H9 (cell line): ENCODE measurements around the gene ATG2A. TPM values are rescaled to one million over a fixed set of nuclear protein-coding genes. Genes with fewer than 3 reads are reported as not detected.

ENCODE experiments used
- DNase-seq: peaks from one replicate; pipeline ENCODE4 v3.0.0-alpha.2; 2017
- H2AFZ ChIP-seq: one replicate; pipeline ENCODE4 v1.6.1; 2013; ENCODE audit warnings: mild to moderate bottlenecking, low read length, control low read depth, moderate library complexity
- H2AK5ac ChIP-seq: 2 replicates; pipeline ENCODE4 v1.6.1; 2013; ENCODE audit warnings: low read length, control low read depth, mixed read lengths; ENCODE audit not compliant: insufficient read length
- H2BK120ac ChIP-seq: one replicate; pipeline ENCODE4 v1.6.1; 2013; ENCODE audit warnings: low read depth, mild to moderate bottlenecking, low read length, control low read depth, inconsistent platforms; ENCODE audit not compliant: poor library complexity, severe bottlenecking
- H2BK12ac ChIP-seq: 2 replicates; pipeline ENCODE4 v1.6.1; 2013; ENCODE audit warnings: low read length, control low read depth, mixed read lengths, low read depth; ENCODE audit not compliant: insufficient read length
- H2BK15ac ChIP-seq: 2 replicates; pipeline ENCODE4 v1.6.1; 2013; ENCODE audit warnings: low read depth, low read length, control low read depth
- H2BK20ac ChIP-seq: one replicate; pipeline ENCODE4 v1.6.1; 2013; ENCODE audit warnings: low read depth, mild to moderate bottlenecking, low read length, control low read depth, inconsistent platforms; ENCODE audit not compliant: poor library complexity, severe bottlenecking
- H2BK5ac ChIP-seq: 2 replicates; pipeline ENCODE4 v1.6.1; 2013; ENCODE audit warnings: low read length, control low read depth, mixed read lengths; ENCODE audit not compliant: insufficient read length
- H3K14ac ChIP-seq: 2 replicates; pipeline ENCODE4 v1.6.1; 2013; ENCODE audit warnings: low read length, control low read depth; ENCODE audit not compliant: insufficient read depth
- H3K18ac ChIP-seq: 2 replicates; pipeline ENCODE4 v1.6.1; 2013; ENCODE audit warnings: low read depth, mild to moderate bottlenecking, mixed read lengths, low read length, control low read depth; ENCODE audit not compliant: insufficient read length
- H3K23ac ChIP-seq: 2 replicates; pipeline ENCODE4 v1.6.1; 2013; ENCODE audit warnings: low read length, control low read depth, mixed read lengths, low read depth; ENCODE audit not compliant: insufficient read length
- H3K23me2 ChIP-seq: 2 replicates; pipeline ENCODE4 v1.6.1; 2013; ENCODE audit warnings: low read depth, mild to moderate bottlenecking, mixed read lengths, low read length, control low read depth; ENCODE audit not compliant: insufficient read length, poor library complexity, severe bottlenecking
- H3K27ac ChIP-seq: 2 replicates; pipeline ENCODE4 v1.5.1; 2013; ENCODE audit warnings: low read length, control low read depth, mixed read lengths, low read depth; ENCODE audit not compliant: insufficient read length
- H3K27me3 ChIP-seq: 2 replicates; pipeline ENCODE4 v1.6.1; 2013; ENCODE audit warnings: low read length, control low read depth, inconsistent platforms; ENCODE audit not compliant: insufficient read depth
- H3K4ac ChIP-seq: 2 replicates; pipeline ENCODE4 v1.6.1; 2013; ENCODE audit warnings: low read depth, mild to moderate bottlenecking, control low read depth, inconsistent platforms, low read length, moderate library complexity
- H3K4me1 ChIP-seq: 2 replicates; pipeline ENCODE4 v1.6.1; 2013; ENCODE audit warnings: low read length, control low read depth, inconsistent platforms; ENCODE audit not compliant: insufficient read depth
- H3K4me2 ChIP-seq: 2 replicates; pipeline ENCODE4 v1.6.1; 2013; ENCODE audit warnings: low read length, control low read depth, mixed read lengths; ENCODE audit not compliant: insufficient read length, insufficient read depth
- H3K56ac ChIP-seq: 2 replicates; pipeline ENCODE4 v1.6.1; 2013; ENCODE audit warnings: low read depth, mild to moderate bottlenecking, mixed read lengths, low read length, control low read depth; ENCODE audit not compliant: insufficient read length
- H3K79me1 ChIP-seq: 2 replicates; pipeline ENCODE4 v1.6.1; 2013; ENCODE audit warnings: low read depth, mild to moderate bottlenecking, moderate library complexity, low read length, control low read depth, inconsistent platforms; ENCODE audit not compliant: insufficient read depth, poor library complexity, severe bottlenecking
- H3K79me2 ChIP-seq: 2 replicates; pipeline ENCODE4 v1.6.1; 2013; ENCODE audit warnings: low read length, control low read depth, inconsistent platforms; ENCODE audit not compliant: insufficient read depth
- H3K9ac ChIP-seq: 2 replicates; pipeline ENCODE4 v1.6.1; 2013; ENCODE audit warnings: low read length, control low read depth, mixed read lengths; ENCODE audit not compliant: insufficient read length; ENCODE audit errors: extremely low read depth
- H3K9me3 ChIP-seq: one replicate; pipeline ENCODE4 v1.6.1; 2013; ENCODE audit warnings: low read depth, low read length, inconsistent platforms; ENCODE audit not compliant: control insufficient read depth
- H3T11ph ChIP-seq: one replicate; pipeline ENCODE4 v1.6.1; 2013; ENCODE audit warnings: mild to moderate bottlenecking, low read length, control low read depth, inconsistent platforms
- H4K20me1 ChIP-seq: one replicate; pipeline ENCODE4 v1.6.1; 2013; ENCODE audit not compliant: control insufficient read depth, insufficient read length, insufficient read depth
- H4K5ac ChIP-seq: 2 replicates; pipeline ENCODE4 v1.6.1; 2013; ENCODE audit warnings: low read depth, mild to moderate bottlenecking, mixed read lengths, low read length, control low read depth; ENCODE audit not compliant: insufficient read length
- H4K8ac ChIP-seq: replicated peaks from 2 replicates; pipeline ENCODE4 v1.6.1; 2013; ENCODE audit warnings: low read length, control low read depth, mixed read lengths, low read depth; ENCODE audit not compliant: insufficient read length
- H4K91ac ChIP-seq: 2 replicates; pipeline ENCODE4 v1.6.1; 2013; ENCODE audit warnings: low read depth, mild to moderate bottlenecking, moderate library complexity, mixed read lengths, low read length, control low read depth; ENCODE audit not compliant: insufficient read length
- H3K27ac Mint-ChIP-seq, 3 experiments: 2 replicates in 2 of 3; 3 replicates in 1 of 3; pipeline ENCODE4 v1.8.0; 2020 to 2021; ENCODE audit warnings: mixed read lengths in 3 of 3, mild to moderate bottlenecking in 1 of 3, moderate library complexity in 1 of 3
- H3K27me3 Mint-ChIP-seq: 2 replicates; pipeline ENCODE4 v1.8.0; 2021; ENCODE audit warnings: low read depth, mild to moderate bottlenecking, moderate library complexity, mixed read lengths
- H3K36me3 Mint-ChIP-seq, 3 experiments: 2 replicates in 2 of 3; 3 replicates in 1 of 3; pipeline ENCODE4 v1.8.0; 2020 to 2021; ENCODE audit warnings: low read depth in 3 of 3, mixed read lengths in 3 of 3; ENCODE audit not compliant: insufficient read depth in 1 of 3
- H3K4me1 Mint-ChIP-seq, 2 experiments: 2 replicates each; pipeline ENCODE4 v1.8.0; 2020; ENCODE audit warnings: mixed read lengths in 2 of 2
- H3K4me3 Mint-ChIP-seq, 2 experiments: 2 replicates in 1 of 2; 3 replicates in 1 of 2; pipeline ENCODE4 v1.8.0; 2020 to 2021; ENCODE audit warnings: mild to moderate bottlenecking in 2 of 2, mixed read lengths in 2 of 2, moderate library complexity in 1 of 2
- H3K9me3 Mint-ChIP-seq, 2 experiments: 2 replicates in 1 of 2; 3 replicates in 1 of 2; pipeline ENCODE4 v1.8.0; 2020; ENCODE audit warnings: mild to moderate bottlenecking in 2 of 2, mixed read lengths in 2 of 2, moderate library complexity in 1 of 2
- CTCF ChIP-seq: fragments of 200-600 bp; sonication (generic); conservative IDR thresholded peaks from 3 replicates; pipeline ENCODE4 v1.8.0; 2021; ENCODE audit warnings: antibody characterized with exemption, mild to moderate bottlenecking
- WGBS: extraction: QIAGEN DNeasy Blood & Tissue Kit; methylation state at CpG from one replicate; pipeline ENCODE4 v1.1.7; 2013; ENCODE audit warnings: missing lambda C conversion rate, low lambda C conversion rate, mixed read lengths; ENCODE audit not compliant: insufficient read length; ENCODE audit errors: extremely low coverage; 5-methylcytosine and 5-hydroxymethylcytosine counted together
- total RNA-seq: library from RNA; stranded (reverse); gene quantifications from 2 replicates; pipeline ENCODE4 v1.2.1, GENCODE V29; 2021

ATG2A gene
- total RNA-seq, 1 experiment from 2014 or later, result 21.3 TPM

GRCh38 chr11:64898076-64898445 is 18.9 kb downstream of the ATG2A start:
- Histone ChIP-seq H3K23me2 (no peaks in the 10 kb centered on the region), H3K9ac (no peak overlapping the region), H2AFZ (no peak overlapping the region), H2BK5ac (no peak overlapping the region), H3K27ac (no peak overlapping the region), H3T11ph (no peak overlapping the region), H4K8ac (no peak overlapping the region), H3K18ac (no peak overlapping the region), H3K79me2 (no peaks in the 10 kb centered on the region), H3K9me3 (no peaks in the 10 kb centered on the region), H3K14ac (no peak overlapping the region), H2AK5ac (no peak overlapping the region), H3K4me1 (no peaks in the 10 kb centered on the region), H4K5ac (no peak overlapping the region), H3K4me2 (no peak overlapping the region), H3K56ac (no peak overlapping the region), H3K79me1 (no peaks in the 10 kb centered on the region), H3K27me3 (no peaks in the 10 kb centered on the region), H3K4ac (no peak overlapping the region), H2BK12ac (no peak overlapping the region), H3K23ac (no peak overlapping the region), H2BK120ac (no peak overlapping the region), H4K20me1 (peaks cover 4% of the 10 kb centered on the region), H2BK15ac (no peak overlapping the region), H2BK20ac (no peak overlapping the region), H4K91ac (no peak overlapping the region)
- Mint-ChIP-seq H3K4me1 (peaks cover 0 to 3% of the 10 kb centered on the region in 2 experiments; a peak in 1 of 4 replicates), H3K27ac (no peak overlapping the region; a peak in 1 of 7 replicates), H3K36me3 (peaks cover 0 to 30% (median 27%) of the 10 kb centered on the region in 3 experiments; a peak in 6 of 7 replicates), H3K27me3 (no peaks in the 10 kb centered on the region), H3K4me3 (no peak overlapping the region), H3K9me3 (no peaks in the 10 kb centered on the region)
- WGBS, result no CpG with 5 or more reads among the region's 9 CpGs
- DNase-seq, result no peak
- no peak for TF ChIP-seq CTCF
